GM13977 (cell line): ENCODE results near the gene XCR1.

ENCODE experiments used
- DNase-seq: peaks from one replicate; pipeline ENCODE4 v3.0.0; 2012; ENCODE audit warnings: low spot score
- in situ Hi-C: fragments of 300-500 bp; cut with MboI; formaldehyde crosslinking; loops from one replicate; pipeline ENCODE4 v1.12.0; 2022; ENCODE audit warnings: low sequenced_read_pairs, low pct_unique_long_range_greater_than_20kb, mixed read lengths, inconsistent platforms; ENCODE audit not compliant: unreplicated experiment
- TF ChIP-seq, protein P1 (sequence below): IDR thresholded peaks from 2 replicates; pipeline ENCODE4 v1.5.1; 2012; ENCODE audit warnings: mild to moderate bottlenecking, control low read depth; ENCODE audit not compliant: insufficient read depth; ENCODE audit errors: extremely low read depth, missing control alignments

The XCR1 gene

DNA sequence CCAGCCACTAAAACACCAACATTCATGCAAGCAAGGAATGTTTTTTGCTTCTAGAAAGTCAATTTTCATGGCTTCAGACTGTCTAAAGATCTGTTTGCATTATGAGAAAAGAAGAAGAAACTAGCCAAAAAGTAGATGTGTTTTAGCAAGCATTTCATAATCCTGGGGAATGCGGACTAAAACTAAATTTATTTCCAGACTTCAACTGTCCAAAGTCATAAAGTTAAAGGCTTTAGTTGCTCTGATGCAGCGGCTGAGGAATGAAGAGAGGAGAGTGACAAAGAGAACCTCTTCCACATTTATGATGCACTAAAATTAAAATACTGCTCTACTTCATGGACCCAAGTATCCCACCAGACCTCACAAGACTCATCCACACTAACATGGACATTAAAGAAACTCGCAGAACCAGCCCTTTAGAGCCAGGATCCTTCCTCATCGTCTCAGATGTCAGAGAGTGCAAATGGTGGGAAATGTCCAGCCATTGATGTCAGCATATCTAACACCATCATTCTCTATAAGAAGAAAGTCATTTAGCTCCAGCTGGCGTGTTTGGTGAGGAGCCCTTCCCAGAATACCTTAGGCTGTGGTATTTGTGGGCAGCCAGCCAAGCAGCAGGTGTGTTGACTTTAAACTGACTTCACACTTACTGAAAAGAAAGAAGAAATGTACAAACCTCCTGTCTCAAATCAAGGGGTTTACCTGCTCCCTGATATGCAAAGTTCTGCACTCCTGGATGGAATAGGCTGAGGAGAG is 49.1 kb downstream of the XCR1 start:
- DNase-seq = no peak
- TF ChIP-seq, protein P1, sequence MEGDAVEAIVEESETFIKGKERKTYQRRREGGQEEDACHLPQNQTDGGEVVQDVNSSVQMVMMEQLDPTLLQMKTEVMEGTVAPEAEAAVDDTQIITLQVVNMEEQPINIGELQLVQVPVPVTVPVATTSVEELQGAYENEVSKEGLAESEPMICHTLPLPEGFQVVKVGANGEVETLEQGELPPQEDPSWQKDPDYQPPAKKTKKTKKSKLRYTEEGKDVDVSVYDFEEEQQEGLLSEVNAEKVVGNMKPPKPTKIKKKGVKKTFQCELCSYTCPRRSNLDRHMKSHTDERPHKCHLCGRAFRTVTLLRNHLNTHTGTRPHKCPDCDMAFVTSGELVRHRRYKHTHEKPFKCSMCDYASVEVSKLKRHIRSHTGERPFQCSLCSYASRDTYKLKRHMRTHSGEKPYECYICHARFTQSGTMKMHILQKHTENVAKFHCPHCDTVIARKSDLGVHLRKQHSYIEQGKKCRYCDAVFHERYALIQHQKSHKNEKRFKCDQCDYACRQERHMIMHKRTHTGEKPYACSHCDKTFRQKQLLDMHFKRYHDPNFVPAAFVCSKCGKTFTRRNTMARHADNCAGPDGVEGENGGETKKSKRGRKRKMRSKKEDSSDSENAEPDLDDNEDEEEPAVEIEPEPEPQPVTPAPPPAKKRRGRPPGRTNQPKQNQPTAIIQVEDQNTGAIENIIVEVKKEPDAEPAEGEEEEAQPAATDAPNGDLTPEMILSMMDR = no peak
- in situ Hi-C loops = no loop called here

DNA sequence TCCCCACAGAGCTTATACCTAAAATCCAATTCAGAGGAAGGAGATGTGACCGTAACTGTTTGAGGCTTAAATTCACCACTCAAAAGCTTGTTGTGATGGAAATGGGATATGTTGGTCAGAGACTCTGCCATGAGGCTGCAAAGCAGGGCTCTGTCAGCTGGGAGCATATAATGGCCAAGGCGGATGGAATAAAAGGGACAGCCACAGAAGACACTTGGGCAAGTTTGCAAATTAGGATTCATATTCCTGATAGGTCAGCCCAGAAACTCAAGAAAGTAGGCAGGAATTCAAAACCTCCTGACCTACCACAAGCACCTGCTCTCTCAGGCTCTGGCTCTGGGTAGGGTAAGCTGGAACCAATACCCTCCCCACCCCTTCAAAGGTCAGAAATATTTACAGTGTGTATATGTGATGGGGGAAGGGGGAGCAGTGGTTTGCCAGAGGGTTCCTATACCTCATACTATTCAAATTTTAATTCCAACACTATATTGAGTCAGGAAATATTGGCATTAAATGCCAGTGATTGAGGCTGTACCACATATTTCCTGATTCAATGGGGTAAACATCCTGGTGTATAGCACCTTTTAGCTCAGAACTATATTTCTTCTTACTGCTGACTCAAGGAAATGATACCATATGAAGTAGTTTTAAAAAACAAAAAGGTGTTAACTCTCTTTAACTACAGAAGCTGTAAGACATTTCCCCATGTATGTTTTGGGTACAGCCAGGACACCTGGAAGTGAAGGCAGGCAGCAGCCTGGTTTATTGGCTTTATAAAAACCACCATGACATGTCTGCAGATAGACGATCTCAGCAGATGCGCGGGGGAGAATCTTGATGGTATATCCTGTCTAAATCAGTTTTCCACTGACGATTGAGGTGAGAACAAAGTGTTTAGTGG is 50.8 kb downstream of the XCR1 start:
- TF ChIP-seq, protein P1 = no peak
- DNase-seq = no peak
- in situ Hi-C loops = no loop called here

DNA sequence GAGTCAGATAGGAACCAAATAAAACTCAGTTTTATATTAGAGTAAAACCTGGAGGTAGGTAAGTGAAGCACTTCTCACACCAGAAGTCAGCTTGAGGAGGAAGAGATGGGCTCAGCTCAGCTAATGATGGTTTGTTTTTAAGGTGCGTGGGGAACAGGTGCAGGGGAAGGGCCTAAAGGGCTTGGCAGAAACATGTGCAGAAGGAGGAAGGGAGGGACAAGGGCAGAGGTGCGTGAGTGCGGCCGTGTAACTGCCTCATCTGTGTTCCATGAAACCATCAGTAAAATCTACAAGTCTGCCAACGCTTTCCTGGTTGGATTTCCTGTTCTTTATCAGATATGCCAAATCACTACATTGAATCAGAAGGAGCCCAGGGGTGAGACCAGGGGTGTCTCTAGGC is 51.6 kb downstream of the XCR1 start:
- DNase-seq = no peak
- TF ChIP-seq, protein P1 = no peak
- in situ Hi-C loops = no loop called here

DNA sequence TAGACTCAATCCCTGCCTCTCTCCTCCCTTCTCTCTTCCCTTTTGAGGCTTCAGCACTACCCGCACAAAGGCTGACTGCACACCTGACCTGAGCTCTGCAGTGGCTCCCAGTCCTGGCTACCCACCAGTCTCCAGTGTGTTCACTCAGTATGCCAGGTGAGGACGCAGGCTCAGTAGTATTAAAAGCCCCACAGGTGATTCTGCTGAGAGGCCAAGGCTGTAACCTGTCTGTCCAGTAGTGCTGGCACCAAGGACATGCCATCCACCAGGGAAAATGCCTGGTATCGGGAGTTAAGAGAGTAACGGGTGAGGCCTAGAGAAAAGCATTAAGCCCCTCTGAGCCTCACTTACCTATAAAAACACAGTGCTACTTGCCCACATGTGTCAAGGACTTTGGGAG is 52.6 kb downstream of the XCR1 start:
- DNase-seq = no peak
- TF ChIP-seq, protein P1 = no peak
- in situ Hi-C loops = no loop called here

DNA sequence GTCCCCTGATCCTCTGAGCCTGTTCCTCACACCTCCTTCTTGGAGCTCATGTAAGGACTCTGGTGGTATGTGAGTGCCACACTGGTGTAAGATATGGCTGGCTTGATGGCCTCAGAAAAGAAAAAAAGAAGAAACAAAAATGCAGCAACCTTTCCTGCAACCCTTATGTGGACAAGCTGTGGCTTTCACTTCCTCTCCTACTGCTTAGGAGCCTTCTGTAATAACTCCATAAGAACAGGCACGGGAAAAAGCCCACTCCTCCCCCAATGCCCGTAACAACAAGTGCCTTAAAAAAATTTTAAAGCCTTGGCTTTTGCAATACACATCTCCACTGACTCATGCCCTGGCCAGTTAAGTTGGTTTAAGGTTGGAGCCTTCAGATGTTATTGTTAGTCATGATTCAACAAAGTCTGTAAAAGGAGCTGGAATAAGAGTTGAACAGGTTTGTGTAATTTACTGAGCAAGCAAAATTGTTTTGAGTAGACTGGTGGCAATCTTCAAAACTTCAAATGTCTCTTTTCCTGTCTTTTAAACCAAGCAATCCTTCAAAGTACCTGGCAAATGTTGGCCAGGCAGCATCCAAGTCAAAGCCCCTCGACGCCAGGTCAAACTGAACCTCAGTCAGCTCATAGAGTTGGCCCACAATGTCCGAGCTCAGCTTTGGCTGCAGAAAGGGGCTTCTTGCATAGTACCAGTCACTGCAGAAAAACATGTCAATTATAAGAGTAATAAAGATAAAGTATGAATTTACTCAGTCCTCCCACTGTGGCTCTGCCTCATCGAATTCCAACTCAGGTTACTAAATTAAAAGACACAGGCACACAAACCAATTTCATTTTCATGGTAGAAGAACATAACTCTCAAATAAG is 54.5 kb downstream of the XCR1 start:
- TF ChIP-seq, protein P1 = no peak
- no peak for DNase-seq

DNA sequence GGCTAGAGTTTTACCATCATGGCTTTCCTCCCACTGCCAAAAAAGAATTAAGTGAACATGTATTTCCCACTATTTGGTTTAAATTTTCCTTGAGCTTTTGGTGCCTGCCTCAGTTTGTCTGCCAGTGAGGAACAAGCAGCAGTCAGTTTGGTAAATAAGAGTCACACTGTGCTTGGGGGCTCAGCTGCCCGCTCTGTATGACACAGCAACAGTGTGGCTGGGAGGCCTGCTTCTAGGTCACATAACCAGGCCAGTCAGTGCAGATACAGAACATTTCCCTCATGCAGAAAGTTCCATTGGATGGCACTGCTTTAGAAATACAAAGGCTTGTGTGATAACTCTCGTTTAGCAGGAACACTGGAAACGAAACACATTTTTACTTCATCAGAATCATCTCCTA is 57.3 kb downstream of the XCR1 start:
- no peak for DNase-seq
- in situ Hi-C loops = no loop called here
- TF ChIP-seq, protein P1 = no peak

More for the DNA sequence above, 54.5 kb downstream of the XCR1 start:
- in situ Hi-C loops = no loop called here
